SK-N-SH (cell line): ENCODE measurements around the gene SLC17A9. TPM values are rescaled to one million over a fixed set of nuclear protein-coding genes. Genes with fewer than 3 reads are reported as not detected.

ENCODE experiments used
- CTCF ChIA-PET: fragments of 300-600, 350-600 bp; formaldehyde crosslinking; extraction: SDS; loops from one replicate; lab custom pipeline; 2021; lab: Yijun Ruan, JAX
- POLR2A ChIA-PET: fragments of 350-600 bp; sonication (Branson Sonifier 250); formaldehyde crosslinking; extraction: SDS; loops from one replicate; lab custom pipeline; 2020; ENCODE audit warnings: antibody characterized with exemption, inconsistent platforms; lab: Yijun Ruan, JAX
- DNase-seq: peaks from one replicate; pipeline ENCODE4 v3.0.0; 2012
- H2AFZ ChIP-seq: fragments of 200-600 bp; sonication (generic); 2 replicates; pipeline ENCODE4 v1.8.1; 2016; ENCODE audit warnings: antibody characterized with exemption, mild to moderate bottlenecking, low read depth
- H3F3A ChIP-seq: fragments of 200-600 bp; sonication (generic); replicated peaks from 2 replicates; pipeline ENCODE3; 2016; ENCODE audit warnings: antibody characterized with exemption, mild to moderate bottlenecking; ENCODE audit not compliant: insufficient read depth
- H3K27ac ChIP-seq, 2 experiments: fragments of 200-500 bp in 1 of 2; fragments of 200-600 bp in 1 of 2; sonication (Bioruptor generic) in 1 of 2; sonication (generic), shearing (Covaris generic) in 1 of 2; 2 replicates each; pipeline versions ENCODE4 v1.5.1 to v1.6.1; 2014 to 2016; ENCODE audit warnings: low read depth in 2 of 2, inconsistent platforms in 1 of 2, low read length in 1 of 2, mild to moderate bottlenecking in 1 of 2, mixed read lengths in 1 of 2
- H3K27me3 ChIP-seq: fragments of 200-600 bp; sonication (generic), shearing (Covaris generic); 2 replicates; pipeline ENCODE4 v1.6.1; 2016; ENCODE audit warnings: mixed run types; ENCODE audit not compliant: insufficient read depth
- H3K36me3 ChIP-seq, 2 experiments: fragments of 200-500 bp in 1 of 2; fragments of 200-600 bp in 1 of 2; sonication (Bioruptor generic) in 1 of 2; sonication (generic) in 1 of 2; replicated peaks in 1 of 2; 2 replicates each; pipeline versions ENCODE3 to v1.5.1; 2014 to 2016; ENCODE audit warnings: low read length in 1 of 2, mild to moderate bottlenecking in 1 of 2; ENCODE audit not compliant: insufficient read depth in 2 of 2, control insufficient read depth in 1 of 2
- H3K4me1 ChIP-seq, 2 experiments: fragments of 200-500 bp in 1 of 2; fragments of 200-600 bp in 1 of 2; sonication (Bioruptor generic) in 1 of 2; sonication (generic), shearing (Covaris generic) in 1 of 2; 2 replicates each; pipeline versions ENCODE4 v1.5.1 to v1.6.1; 2014 to 2016; ENCODE audit warnings: low read depth in 1 of 2, low read length in 1 of 2, mixed run types in 1 of 2; ENCODE audit not compliant: insufficient read depth in 2 of 2, control insufficient read depth in 1 of 2
- H3K4me2 ChIP-seq: fragments of 200-600 bp; sonication (generic), shearing (Covaris generic); 2 replicates; pipeline ENCODE4 v1.6.1; 2017; ENCODE audit warnings: mixed run types
- H3K4me3 ChIP-seq, 2 experiments: fragments of 200-500 bp in 1 of 2; fragments of 200-600 bp in 1 of 2; sonication (Bioruptor generic) in 1 of 2; sonication (generic), shearing (Covaris generic) in 1 of 2; 2 replicates each; pipeline versions ENCODE4 v1.5.1 to v1.8.1; 2014 to 2016; ENCODE audit warnings: low read depth in 2 of 2, inconsistent platforms in 1 of 2, low read length in 1 of 2, mild to moderate bottlenecking in 1 of 2, mixed read lengths in 1 of 2, moderate library complexity in 1 of 2
- H3K79me2 ChIP-seq: fragments of 200-600 bp; sonication (generic); 2 replicates; pipeline ENCODE4 v1.8.1; 2017; ENCODE audit warnings: mild to moderate bottlenecking; ENCODE audit not compliant: insufficient read depth
- H3K9ac ChIP-seq: fragments of 200-600 bp; sonication (generic); 2 replicates; pipeline ENCODE4 v1.6.1; 2017; ENCODE audit warnings: mixed run types
- H3K9me2 ChIP-seq: fragments of 200-600 bp; sonication (generic); 2 replicates; pipeline ENCODE4 v1.6.1; 2017; ENCODE audit warnings: mixed run types
- H3K9me3 ChIP-seq: fragments of 200-600 bp; sonication (generic); 2 replicates; pipeline ENCODE4 v1.6.1; 2017; ENCODE audit warnings: mixed run types, mild to moderate bottlenecking, moderate library complexity
- H4K20me1 ChIP-seq: fragments of 200-600 bp; sonication (generic); 2 replicates; pipeline ENCODE4 v1.6.1; 2017; ENCODE audit warnings: mild to moderate bottlenecking, mixed run types; ENCODE audit not compliant: insufficient read depth
- CHD2 ChIP-seq: fragments of 150-350 bp; IDR thresholded peaks from 2 replicates; pipeline ENCODE4 v1.6.1; 2018; ENCODE audit warnings: low read length; ENCODE audit not compliant: partially characterized antibody
- ELF1 ChIP-seq: IDR thresholded peaks from 2 replicates; pipeline ENCODE4 v1.4.0; 2012
- EP300 ChIP-seq, 2 experiments: IDR thresholded peaks; 2 replicates each; pipeline versions ENCODE4 v1.4.0 to v1.6.1; 2012; ENCODE audit warnings: borderline replicate concordance in 1 of 2, low read depth in 1 of 2, low read length in 1 of 2
- FOSL2 ChIP-seq: IDR thresholded peaks from 2 replicates; pipeline ENCODE4 v1.4.0; 2012; ENCODE audit warnings: low read depth, mild to moderate bottlenecking, moderate library complexity, borderline replicate concordance
- FOXM1 ChIP-seq: IDR thresholded peaks from 2 replicates; pipeline ENCODE4 v1.4.0; 2012; ENCODE audit warnings: low read depth, mild to moderate bottlenecking
- GABPA ChIP-seq: IDR thresholded peaks from 2 replicates; pipeline ENCODE4 v1.4.0; 2012; ENCODE audit warnings: low read depth, mild to moderate bottlenecking
- MAX ChIP-seq: IDR thresholded peaks from 2 replicates; pipeline ENCODE4 v1.4.0; 2012; ENCODE audit warnings: low read depth
- MEF2A ChIP-seq: IDR thresholded peaks from 2 replicates; pipeline ENCODE4 v1.4.0; 2012; ENCODE audit warnings: low read depth, borderline replicate concordance
- MXI1 ChIP-seq: IDR thresholded peaks from 2 replicates; pipeline ENCODE4 v1.6.1; 2012; ENCODE audit warnings: mild to moderate bottlenecking, low read depth, low read length, improper control_type of control experiment
- NFIC ChIP-seq: IDR thresholded peaks from 2 replicates; pipeline ENCODE4 v1.4.0; 2012; ENCODE audit warnings: borderline replicate concordance
- NRF1 ChIP-seq: IDR thresholded peaks from 2 replicates; pipeline ENCODE4 v1.6.1; 2012; ENCODE audit warnings: low read depth, mild to moderate bottlenecking, low read length
- REST ChIP-seq: IDR thresholded peaks from 2 replicates; pipeline ENCODE4 v1.6.1; 2012; ENCODE audit warnings: mild to moderate bottlenecking, low read depth, low read length, moderate library complexity
- RFX5 ChIP-seq: IDR thresholded peaks from 2 replicates; pipeline ENCODE4 v1.6.1; 2012; ENCODE audit warnings: mild to moderate bottlenecking, improper control_type of control experiment, low read length
- RXRA ChIP-seq: IDR thresholded peaks from 2 replicates; pipeline ENCODE4 v1.4.0; 2012; ENCODE audit warnings: low read depth, mild to moderate bottlenecking, borderline replicate concordance
- SMC3 ChIP-seq: IDR thresholded peaks from 2 replicates; pipeline ENCODE4 v1.6.1; 2012; ENCODE audit warnings: low read depth, low read length, improper control_type of control experiment
- TAF1 ChIP-seq: IDR thresholded peaks from 2 replicates; pipeline ENCODE4 v1.6.1; 2012; ENCODE audit warnings: low read depth, mild to moderate bottlenecking, low read length, moderate library complexity, borderline replicate concordance
- TCF12 ChIP-seq: IDR thresholded peaks from 2 replicates; pipeline ENCODE4 v1.4.0; 2012
- TEAD4 ChIP-seq: IDR thresholded peaks from 2 replicates; pipeline ENCODE4 v1.4.0; 2012; ENCODE audit warnings: mild to moderate bottlenecking, borderline replicate concordance; ENCODE audit not compliant: insufficient read depth
- WGBS: methylation state at CpG from one replicate; pipeline ENCODE4 v1.1.6; 2017; ENCODE audit warnings: low lambda C conversion rate; 5-methylcytosine and 5-hydroxymethylcytosine counted together
- polyA plus RNA-seq, 3 experiments: library from polyadenylated mRNA; depleted of rRNA; stranded (reverse); fragments of >200 nt; gene quantifications; 2 replicates each; pipeline ENCODE4 v1.2.3, GENCODE V29; 2012

SLC17A9 gene
- polyA plus RNA-seq, 1 of the 3 experiments (the other 2 are of a cell fraction) = not detected

- Histone ChIP-seq H3K9me3 (no peaks in the 10 kb centered on the region), H3K9me2 (no peaks in the 10 kb centered on the region), H3K4me3 (peak overlapping the region; percentile 84 to 86; a peak in 3 of 4 replicates), H4K20me1 (peaks cover 69% of the 10 kb centered on the region), H3K4me2 (peak overlapping the region; percentile 70), H3K27ac (peak overlapping the region in 1 of 2 experiments; percentile 89; a peak in 1 of 4 replicates), H3K27me3 (no peaks in the 10 kb centered on the region), H3K4me1 (peaks cover 11 to 21% of the 10 kb centered on the region in 2 experiments), H3K36me3 (peaks cover 13 to 19% of the 10 kb centered on the region in 2 experiments), H2AFZ (no peak overlapping the region; the same call in 1 of the 2 replicates), H3F3A (peaks cover 12% of the 10 kb centered on the region), H3K9ac (no peak overlapping the region; the same call in 1 of the 2 replicates), H3K79me2 (peaks cover 95% of the 10 kb centered on the region)
- DNase-seq = no peak
- TF ChIP-seq RXRA (no peak), EP300 (IDR thresholded peaks at IDR 0.05; ENCODE audit: borderline replicate concordance in 1 of 2, low read depth in 1 of 2, low read length in 1 of 2) (no peak), SMC3 (no peak), TEAD4 (no peak), TCF12 (no peak), FOSL2 (no peak), CHD2 (no peak), NFIC (no peak), TAF1 (no peak), REST (no peak), MAX (no peak), FOXM1 (no peak), MXI1 (no peak), NRF1 (no peak), RFX5 (no peak), GABPA (no peak), MEF2A (no peak), ELF1 (no peak)
- POLR2A ChIA-PET = interaction anchor here (1.9 kb wide), 1 partner anchor 8 kb away, joined by 8 read pairs; no protein-coding TSS in a partner anchor
- WGBS = 90% methylated on average over 17 of the region's 22 CpGs
- CTCF ChIA-PET = interaction anchor here (0.8 to 5.7 kb wide), 8 partner anchors 10 to 36 kb away, joined by 3 to 50 read pairs (median 8); partner anchors contain the start of gene DIDO1
These were observed 16.4 kb upstream of the SLC17A9 start for GRCh38 chr20:62935968-62936585.
